22Rv1 (cell line): ENCODE measurements around the gene SPA17.

Source experiments
- H3K27ac ChIP-seq: fragments of 450-650 bp; 2 replicates; pipeline ENCODE4 v1.5.1; 2017
- CTCF ChIP-seq: fragments of 450-650 bp; IDR thresholded peaks from 2 replicates; pipeline ENCODE4 v1.5.1; 2017; ENCODE audit warnings: mild to moderate bottlenecking
- ZFX ChIP-seq: fragments of 450-650 bp; IDR thresholded peaks from 2 replicates; pipeline ENCODE4 v1.6.1; 2017; ENCODE audit warnings: antibody characterized with exemption, borderline replicate concordance

The SPA17 gene

GRCh38 chr11:124700028-124700427 lies 26.3 kb downstream of the SPA17 start:
- no peak overlapping the region for H3K27ac ChIP-seq

GRCh38 chr11:124707829-124708228 lies 34.1 kb downstream of the SPA17 start:
- H3K27ac ChIP-seq, result no peak overlapping the region
- TF ChIP-seq CTCF, result no peak
- TF ChIP-seq ZFX, result no peak

More at GRCh38 chr11:124700028-124700427, 26.3 kb downstream of the SPA17 start:
- TF ChIP-seq CTCF, result no peak
- TF ChIP-seq ZFX, result no peak

GRCh38 chr11:124712392-124712791 lies 38.7 kb downstream of the SPA17 start:
- H3K27ac ChIP-seq, result no peak overlapping the region

GRCh38 chr11:124716591-124716990 lies 42.9 kb downstream of the SPA17 start:
- TF ChIP-seq ZFX (no peak), CTCF (no peak)
- H3K27ac ChIP-seq, result no peak overlapping the region

More at GRCh38 chr11:124712392-124712791, 38.7 kb downstream of the SPA17 start:
- TF ChIP-seq ZFX, result no peak
- no peak for TF ChIP-seq CTCF

- no peak overlapping the region for H3K27ac ChIP-seq
- TF ChIP-seq ZFX (no peak), CTCF (no peak)
These were observed 43.7 kb downstream of the SPA17 start for GRCh38 chr11:124717421-124717785.

- TF ChIP-seq CTCF, result no peak
- no peak for TF ChIP-seq ZFX
- no peak overlapping the region for H3K27ac ChIP-seq
These were observed 44.3 kb downstream of the SPA17 start for GRCh38 chr11:124717786-124718651.

GRCh38 chr11:124718801-124719200 lies 45.1 kb downstream of the SPA17 start:
- TF ChIP-seq CTCF, result no peak
- TF ChIP-seq ZFX, result no peak
- no peak overlapping the region for H3K27ac ChIP-seq
